Subcutaneous adipose tissue (tissue), 4 donors: ENCODE measurements around the gene PAQR6. TPM values are rescaled to one million over a fixed set of nuclear protein-coding genes. Genes with fewer than 3 reads are reported as not detected.

Experiments
- total RNA-seq, 4 donors: library from RNA; depleted of rRNA; stranded (reverse); fragments of >200 nt; gene quantifications; one replicate each; pipeline ENCODE4 v1.1.0, GENCODE V29; 2016
- TF ChIP-seq, protein P1 (sequence below): fragments of 450-650 bp; IDR thresholded peaks from one replicate; pipeline ENCODE4 v1.5.1; 2016; ENCODE audit warnings: low read depth, mild to moderate bottlenecking, control low read depth, antibody characterized with exemption, moderate library complexity

Gene PAQR6
- total RNA-seq, 4 donors from 2014 or later = 0.66 to 1.5 (median 1.0) TPM; not detected in 1

DNA sequence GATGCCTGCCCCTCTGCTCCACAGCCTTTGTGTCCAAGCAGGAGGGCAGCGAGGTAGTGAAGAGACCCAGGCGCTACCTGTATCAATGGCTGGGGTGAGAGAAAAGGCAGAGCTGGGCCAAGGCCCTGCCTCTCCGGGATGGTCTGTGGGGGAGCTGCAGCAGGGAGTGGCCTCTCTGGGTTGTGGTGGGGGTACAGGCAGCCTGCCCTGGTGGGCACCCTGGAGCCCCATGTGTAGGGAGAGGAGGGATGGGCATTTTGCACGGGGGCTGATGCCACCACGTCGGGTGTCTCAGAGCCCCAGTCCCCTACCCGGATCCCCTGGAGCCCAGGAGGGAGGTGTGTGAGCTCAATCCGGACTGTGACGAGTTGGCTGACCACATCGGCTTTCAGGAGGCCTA is 5.1 kb downstream of the PAQR6 start:
- TF ChIP-seq, protein P1, sequence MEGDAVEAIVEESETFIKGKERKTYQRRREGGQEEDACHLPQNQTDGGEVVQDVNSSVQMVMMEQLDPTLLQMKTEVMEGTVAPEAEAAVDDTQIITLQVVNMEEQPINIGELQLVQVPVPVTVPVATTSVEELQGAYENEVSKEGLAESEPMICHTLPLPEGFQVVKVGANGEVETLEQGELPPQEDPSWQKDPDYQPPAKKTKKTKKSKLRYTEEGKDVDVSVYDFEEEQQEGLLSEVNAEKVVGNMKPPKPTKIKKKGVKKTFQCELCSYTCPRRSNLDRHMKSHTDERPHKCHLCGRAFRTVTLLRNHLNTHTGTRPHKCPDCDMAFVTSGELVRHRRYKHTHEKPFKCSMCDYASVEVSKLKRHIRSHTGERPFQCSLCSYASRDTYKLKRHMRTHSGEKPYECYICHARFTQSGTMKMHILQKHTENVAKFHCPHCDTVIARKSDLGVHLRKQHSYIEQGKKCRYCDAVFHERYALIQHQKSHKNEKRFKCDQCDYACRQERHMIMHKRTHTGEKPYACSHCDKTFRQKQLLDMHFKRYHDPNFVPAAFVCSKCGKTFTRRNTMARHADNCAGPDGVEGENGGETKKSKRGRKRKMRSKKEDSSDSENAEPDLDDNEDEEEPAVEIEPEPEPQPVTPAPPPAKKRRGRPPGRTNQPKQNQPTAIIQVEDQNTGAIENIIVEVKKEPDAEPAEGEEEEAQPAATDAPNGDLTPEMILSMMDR = no peak

DNA sequence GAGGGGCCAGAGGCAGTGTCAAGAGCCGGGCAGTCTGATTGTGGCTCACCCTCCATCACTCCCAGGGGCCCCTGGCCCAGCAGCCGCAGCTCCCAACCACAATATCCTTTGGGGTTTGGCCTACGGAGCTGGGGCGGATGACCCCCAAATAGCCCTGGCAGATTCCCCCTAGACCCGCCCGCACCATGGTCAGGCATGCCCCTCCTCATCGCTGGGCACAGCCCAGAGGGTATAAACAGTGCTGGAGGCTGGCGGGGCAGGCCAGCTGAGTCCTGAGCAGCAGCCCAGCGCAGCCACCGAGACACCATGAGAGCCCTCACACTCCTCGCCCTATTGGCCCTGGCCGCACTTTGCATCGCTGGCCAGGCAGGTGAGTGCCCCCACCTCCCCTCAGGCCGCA is 5.9 kb downstream of the PAQR6 start, which contains the start of gene BGLAP:
BGLAP (plus strand) TSS at position 259 of the 400 bp plus-strand sequence; CDS start at position 307, 48 bp downstream.
- TF ChIP-seq, protein P1 = no peak

GRCh38 chr1:156241311-156241811 is 6.5 kb downstream of the PAQR6 start:
- TF ChIP-seq, protein P1 = no peak

DNA sequence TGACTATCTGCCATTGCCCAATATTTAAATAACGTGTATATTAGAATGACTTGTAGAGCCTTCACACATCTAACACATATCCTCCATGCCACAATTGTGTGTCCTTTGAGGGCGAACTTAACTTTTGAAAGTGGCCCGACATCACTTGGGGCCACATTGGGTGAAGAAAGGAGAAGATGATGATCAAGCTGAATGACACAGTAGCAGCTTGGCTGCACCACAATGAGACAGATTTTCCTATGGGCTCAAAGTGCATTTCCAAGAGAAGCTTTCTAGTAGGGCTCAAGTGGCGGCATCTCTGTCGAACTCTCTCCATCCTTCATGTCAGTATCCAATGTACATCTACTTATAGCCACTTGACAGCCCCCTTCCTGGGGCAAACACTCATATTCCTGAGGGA is 9.6 kb downstream of the PAQR6 start:
- TF ChIP-seq, protein P1 = no peak

- TF ChIP-seq, protein P1 = no peak
These were observed 11.7 kb downstream of the PAQR6 start for GRCh38 chr1:156236164-156236563.

GRCh38 chr1:156233426-156234127 is 14.3 kb downstream of the PAQR6 start:
- TF ChIP-seq, protein P1 = no peak

DNA sequence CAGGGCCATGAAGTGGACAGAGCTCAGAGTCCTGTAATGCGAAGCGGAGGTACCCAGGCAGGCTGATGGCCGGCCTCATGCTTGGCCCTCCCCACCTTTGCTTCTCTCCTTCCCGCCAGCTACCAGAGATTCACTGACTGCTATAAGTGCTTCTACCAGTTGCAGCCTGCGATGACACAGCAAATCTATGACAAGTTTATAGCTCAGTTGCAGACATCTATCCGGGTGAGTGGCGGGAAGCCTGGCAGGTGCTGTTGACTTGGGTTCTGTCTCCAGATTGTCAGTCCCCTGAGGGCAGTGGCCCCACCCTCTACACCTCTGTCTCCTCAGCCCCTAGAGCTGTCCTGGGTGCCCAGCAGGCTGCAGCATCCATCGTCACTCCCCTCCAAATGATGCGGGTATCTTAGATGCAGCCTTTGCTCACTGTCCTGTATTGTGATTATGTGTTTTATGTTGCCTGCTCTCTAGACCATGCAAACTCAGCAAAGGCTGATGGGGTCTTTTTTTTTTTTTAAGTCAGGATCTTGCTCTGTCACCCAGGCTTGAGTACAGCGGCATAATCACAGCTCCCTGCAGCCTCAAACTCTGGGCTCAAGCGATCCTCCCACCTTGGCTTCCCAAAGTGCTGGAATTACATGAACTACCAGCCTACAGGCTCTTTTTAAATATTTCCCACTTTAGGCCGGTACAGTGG is 15.5 kb downstream of the PAQR6 start:
- TF ChIP-seq, protein P1 = no peak
